Rectal smooth muscle tissue (tissue), 1 donor: Measurements from ENCODE around the gene PROK1.
"Not testable (repeated sequence)": the region's sequence is repeated elsewhere in the genome, so short reads cannot be mapped to it uniquely, and the experiment has no call there.

ENCODE experiments used
- H3K27ac ChIP-seq: one replicate; pipeline ENCODE4 v1.7.0; 2013; ENCODE audit warnings: low read depth, low read length, inconsistent platforms
- H3K27me3 ChIP-seq: one replicate; pipeline ENCODE4 v1.7.0; 2013; ENCODE audit warnings: low read length; ENCODE audit not compliant: control insufficient read depth, insufficient read depth
- H3K36me3 ChIP-seq: one replicate; pipeline ENCODE4 v1.7.0; 2013; ENCODE audit warnings: low read length; ENCODE audit not compliant: control insufficient read depth, insufficient read depth
- H3K4me1 ChIP-seq: one replicate; pipeline ENCODE4 v1.7.0; 2013; ENCODE audit warnings: low read length; ENCODE audit not compliant: control insufficient read depth, insufficient read depth
- H3K4me3 ChIP-seq: one replicate; pipeline ENCODE4 v1.7.0; 2013; ENCODE audit warnings: low read length
- H3K9ac ChIP-seq: one replicate; pipeline ENCODE4 v1.7.0; 2013; ENCODE audit warnings: low read length

The PROK1 gene

GRCh38 chr1:110420874-110421793, 29.8 kb upstream of the PROK1 start:
- Histone ChIP-seq H3K9ac (no peak overlapping the region), H3K27ac (no peak overlapping the region), H3K4me1 (no peaks in the 10 kb centered on the region), H3K27me3 (no peaks in the 10 kb centered on the region), H3K4me3 (no peak overlapping the region), H3K36me3 (no peaks in the 10 kb centered on the region)

- Histone ChIP-seq H3K27ac (no peak overlapping the region), H3K27me3 (no peaks in the 10 kb centered on the region), H3K36me3 (no peaks in the 10 kb centered on the region), H3K4me3 (no peak overlapping the region), H3K4me1 (no peaks in the 10 kb centered on the region), H3K9ac (no peak overlapping the region)
Observed at GRCh38 chr1:110424699-110425611, 26.0 kb upstream of the PROK1 start.

GRCh38 chr1:110425612-110426152, 25.3 kb upstream of the PROK1 start:
- H3K36me3 ChIP-seq: no peaks in the 10 kb centered on the region
- H3K27ac ChIP-seq: no peak overlapping the region
- H3K27me3 ChIP-seq: no peaks in the 10 kb centered on the region
- no peak overlapping the region for H3K4me3 ChIP-seq
- H3K9ac ChIP-seq: no peak overlapping the region
- H3K4me1 ChIP-seq: no peaks in the 10 kb centered on the region

- Histone ChIP-seq H3K4me1 (no peaks in the 10 kb centered on the region), H3K36me3 (no peaks in the 10 kb centered on the region), H3K27ac (no peak overlapping the region), H3K9ac (no peak overlapping the region), H3K4me3 (no peak overlapping the region), H3K27me3 (no peaks in the 10 kb centered on the region)
Observed at GRCh38 chr1:110426854-110427253, 24.1 kb upstream of the PROK1 start.

GRCh38 chr1:110428946-110429345, 22.0 kb upstream of the PROK1 start:
- no peaks in the 10 kb centered on the region for H3K36me3 ChIP-seq
- H3K27me3 ChIP-seq: no peaks in the 10 kb centered on the region
- H3K4me3 ChIP-seq: no peak overlapping the region
- no peak overlapping the region for H3K27ac ChIP-seq
- no peak overlapping the region for H3K9ac ChIP-seq
- no peaks in the 10 kb centered on the region for H3K4me1 ChIP-seq

- no peak overlapping the region for H3K27ac ChIP-seq
- H3K4me1 ChIP-seq: no peaks in the 10 kb centered on the region
- H3K9ac ChIP-seq: no peak overlapping the region
- no peaks in the 10 kb centered on the region for H3K27me3 ChIP-seq
- no peak overlapping the region for H3K4me3 ChIP-seq
- H3K36me3 ChIP-seq: no peaks in the 10 kb centered on the region
Observed at GRCh38 chr1:110430366-110430765, 20.6 kb upstream of the PROK1 start.

- Histone ChIP-seq H3K4me1 (no peaks in the 10 kb centered on the region), H3K27me3 (no peaks in the 10 kb centered on the region)
Observed at GRCh38 chr1:110430901-110431300, 20.0 kb upstream of the PROK1 start.

GRCh38 chr1:110433213-110433612, 17.7 kb upstream of the PROK1 start:
- Histone ChIP-seq H3K4me1 (no peaks in the 10 kb centered on the region), H3K27ac (no peak overlapping the region), H3K4me3 (no peak overlapping the region), H3K9ac (no peak overlapping the region), H3K27me3 (no peaks in the 10 kb centered on the region), H3K36me3 (no peaks in the 10 kb centered on the region)

More at GRCh38 chr1:110430901-110431300, 20.0 kb upstream of the PROK1 start:
- Histone ChIP-seq H3K9ac (no peak overlapping the region), H3K36me3 (no peaks in the 10 kb centered on the region), H3K27ac (no peak overlapping the region), H3K4me3 (no peak overlapping the region)

GRCh38 chr1:110433803-110434202, 17.1 kb upstream of the PROK1 start:
- Histone ChIP-seq H3K27me3 (no peaks in the 10 kb centered on the region), H3K27ac (no peak overlapping the region), H3K36me3 (no peaks in the 10 kb centered on the region), H3K4me1 (no peaks in the 10 kb centered on the region), H3K9ac (no peak overlapping the region), H3K4me3 (no peak overlapping the region)

- H3K36me3 ChIP-seq: no peaks in the 10 kb centered on the region
- H3K27ac ChIP-seq: no peak overlapping the region
- no peak overlapping the region for H3K4me3 ChIP-seq
- H3K9ac ChIP-seq: no peak overlapping the region
- H3K27me3 ChIP-seq: no peaks in the 10 kb centered on the region
- no peaks in the 10 kb centered on the region for H3K4me1 ChIP-seq
Observed at GRCh38 chr1:110434946-110435345, 16.0 kb upstream of the PROK1 start.

GRCh38 chr1:110436635-110437034, 14.3 kb upstream of the PROK1 start:
- H3K4me3 ChIP-seq: no peak overlapping the region
- no peak overlapping the region for H3K27ac ChIP-seq
- H3K36me3 ChIP-seq: no peaks in the 10 kb centered on the region
- H3K9ac ChIP-seq: no peak overlapping the region
- H3K4me1 ChIP-seq: no peaks in the 10 kb centered on the region
- no peaks in the 10 kb centered on the region for H3K27me3 ChIP-seq

GRCh38 chr1:110437645-110438299, 13.2 kb upstream of the PROK1 start:
- H3K9ac ChIP-seq, H3K27ac ChIP-seq, H3K27me3 ChIP-seq, H3K4me3 ChIP-seq, H3K4me1 ChIP-seq, H3K36me3 ChIP-seq: not testable (repeated sequence)
